ENCODE data around the gene ELMOD1.
"Not testable (repeated sequence)": the region's sequence is repeated elsewhere in the genome, so short reads cannot be mapped to it uniquely, and the experiment has no call there.

Gene ELMOD1

GRCh38 chr11:107561688-107562087 lies 29.3 kb upstream of the ELMOD1 start:
- no peak for TF ChIP-seq CTCF (conservative IDR thresholded peaks at IDR 0.05; ENCODE audit: low read length)
- DNase-seq (ENCODE audit: low read depth) = peak; percentile 84
- no peak overlapping the region for H3K4me3 ChIP-seq (ENCODE audit: low read length)

- H3K4me3 ChIP-seq (ENCODE audit: low read length) = no peak overlapping the region
These were observed 28.2 kb upstream of the ELMOD1 start for GRCh38 chr11:107562647-107563208.

GRCh38 chr11:107563702-107564101 lies 27.2 kb upstream of the ELMOD1 start:
- TF ChIP-seq CTCF (conservative IDR thresholded peaks at IDR 0.05; ENCODE audit: low read length) = peak; percentile 80
- peak overlapping the region; percentile 4; the same call in 1 of the 2 replicates for H3K4me3 ChIP-seq (ENCODE audit: low read length)
- DNase-seq (ENCODE audit: low read depth) = peak; percentile 74

More at GRCh38 chr11:107562647-107563208, 28.2 kb upstream of the ELMOD1 start:
- TF ChIP-seq CTCF (conservative IDR thresholded peaks at IDR 0.05; ENCODE audit: low read length) = no peak
- peak; percentile 53 for DNase-seq (ENCODE audit: low read depth)

GRCh38 chr11:107564877-107565218 lies 26.1 kb upstream of the ELMOD1 start:
- peak overlapping the region; percentile 81 for H3K4me3 ChIP-seq (ENCODE audit: low read length)
- no peak for TF ChIP-seq CTCF (conservative IDR thresholded peaks at IDR 0.05; ENCODE audit: low read length)
- no peak for DNase-seq (ENCODE audit: low read depth)

- no peak; the same call in 1 of the 2 replicates for TF ChIP-seq CTCF (conservative IDR thresholded peaks at IDR 0.05; ENCODE audit: low read length)
- H3K4me3 ChIP-seq (ENCODE audit: low read length) = peak within 1 kb of the TSS; percentile 81
- peak; percentile 57 for DNase-seq (ENCODE audit: low read depth)
These were observed 25.6 kb upstream of the ELMOD1 start, which contains the start of gene ALKBH8 for GRCh38 chr11:107565219-107565937. ALKBH8 (minus strand) TSS chr11:107565735; CDS start chr11:107560893, 4,842 bp downstream.

GRCh38 chr11:107565955-107566501 lies 24.9 kb upstream of the ELMOD1 start:
- peak overlapping the region; percentile 81 for H3K4me3 ChIP-seq (ENCODE audit: low read length)
- not testable (repeated sequence) for DNase-seq (ENCODE audit: low read depth)

- TF ChIP-seq CTCF (conservative IDR thresholded peaks at IDR 0.05; ENCODE audit: low read length) = no peak
- no peak overlapping the region for H3K4me3 ChIP-seq (ENCODE audit: low read length)
- no peak for DNase-seq (ENCODE audit: low read depth)
These were observed 24.4 kb upstream of the ELMOD1 start for GRCh38 chr11:107566569-107566968.

All from AG10803 (cell line).